Type B pancreatic cell (in vitro differentiated cells): ENCODE results near the gene NIPA2. TPM values are rescaled to one million over a fixed set of nuclear protein-coding genes. Genes with fewer than 3 reads are reported as not detected.

ENCODE experiments used
- DNase-seq: peaks from one replicate; pipeline ENCODE4 v3.0.0; 2021; ENCODE audit warnings: mixed read lengths; ENCODE audit not compliant: unreplicated experiment; ENCODE audit errors: extremely low spot score
- H3K27ac Mint-ChIP-seq: 2 replicates; pipeline ENCODE4 v1.8.0; 2021; ENCODE audit warnings: mild to moderate bottlenecking, mixed read lengths
- H3K27me3 Mint-ChIP-seq: 2 replicates; pipeline ENCODE4 v1.8.0; 2021; ENCODE audit warnings: mixed read lengths
- H3K36me3 Mint-ChIP-seq: 2 replicates; pipeline ENCODE4 v1.8.0; 2021; ENCODE audit warnings: mixed read lengths
- H3K4me1 Mint-ChIP-seq: one replicate; pipeline ENCODE4 v1.8.0; 2021; ENCODE audit warnings: mixed read lengths; ENCODE audit not compliant: unreplicated experiment
- H3K4me3 Mint-ChIP-seq: 2 replicates; pipeline ENCODE4 v1.8.0; 2021; ENCODE audit warnings: mild to moderate bottlenecking, mixed read lengths
- H3K9me3 Mint-ChIP-seq: 2 replicates; pipeline ENCODE4 v1.8.0; 2021; ENCODE audit warnings: mixed read lengths
- CTCF ChIP-seq: fragments of 200-600 bp; sonication (generic); conservative IDR thresholded peaks from 2 replicates; pipeline ENCODE4 v1.5.0; 2021; ENCODE audit warnings: antibody characterized with exemption, mild to moderate bottlenecking
- total RNA-seq: library from RNA; stranded (reverse); gene quantifications from 2 replicates; pipeline ENCODE4 v1.2.1, GENCODE V29; 2021; ENCODE audit warnings: low replicate concordance

Gene NIPA2
- total RNA-seq, 1 donor from 2014 or later, result 48.7 TPM

- DNase-seq, result no peak
- no peak for TF ChIP-seq CTCF
- H3K36me3 Mint-ChIP-seq, result peaks cover 40% of the 10 kb centered on the region
- H3K27me3 Mint-ChIP-seq, result no peaks in the 10 kb centered on the region
- H3K4me3 Mint-ChIP-seq, result no peak overlapping the region
- H3K27ac Mint-ChIP-seq, result no peak overlapping the region
- H3K4me1 Mint-ChIP-seq, result no peaks in the 10 kb centered on the region
- H3K9me3 Mint-ChIP-seq, result no peaks in the 10 kb centered on the region
Measured at GRCh38 chr15:22867886-22868285, 29.4 kb downstream of the NIPA2 start.

DNA sequence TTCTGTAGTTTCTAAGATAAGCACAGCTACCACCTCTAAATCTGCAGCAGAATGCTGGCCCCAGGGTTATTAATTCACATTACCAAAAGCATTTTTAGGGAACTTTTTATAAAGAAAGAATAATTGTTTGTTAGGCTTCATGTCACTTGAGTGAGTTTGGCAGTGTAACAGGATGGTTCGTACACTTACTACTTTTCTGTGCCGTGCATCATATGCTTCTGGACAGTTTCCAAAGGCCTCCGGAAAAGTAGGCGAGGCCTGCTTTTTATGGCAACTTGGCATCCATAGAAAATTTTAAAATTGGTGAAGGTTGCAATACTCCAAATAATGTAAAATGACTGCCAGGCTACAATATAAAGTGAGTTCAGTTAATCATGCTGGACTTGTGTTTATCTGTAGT is 30.0 kb downstream of the NIPA2 start:
- Mint-ChIP-seq H3K4me3 (no peak overlapping the region), H3K4me1 (no peaks in the 10 kb centered on the region), H3K27ac (no peak overlapping the region), H3K9me3 (no peaks in the 10 kb centered on the region), H3K27me3 (no peaks in the 10 kb centered on the region), H3K36me3 (peaks cover 46% of the 10 kb centered on the region)
- DNase-seq, result no peak
- no peak for TF ChIP-seq CTCF

DNA sequence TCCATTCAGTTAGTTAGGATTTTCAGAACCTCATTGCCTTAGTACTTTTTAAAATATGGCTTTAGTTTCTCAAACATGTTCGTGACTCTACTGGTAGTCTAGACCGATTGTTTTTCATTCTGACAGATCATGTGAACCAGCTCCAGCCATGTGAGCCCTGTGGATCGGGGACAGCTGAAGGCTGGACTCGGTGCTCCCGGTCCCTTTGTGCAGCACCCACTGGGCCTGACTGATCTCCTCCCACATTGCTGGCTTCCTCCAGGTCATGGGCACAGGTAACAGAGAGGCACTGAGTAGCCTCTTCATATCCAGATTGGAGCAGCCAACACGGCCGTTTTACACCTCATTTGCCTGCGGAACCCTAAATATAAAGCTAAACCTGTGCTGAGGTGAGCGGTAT is 30.5 kb downstream of the NIPA2 start:
- Mint-ChIP-seq H3K36me3 (peaks cover 46% of the 10 kb centered on the region), H3K4me3 (no peak overlapping the region), H3K4me1 (no peaks in the 10 kb centered on the region), H3K27me3 (no peaks in the 10 kb centered on the region), H3K27ac (no peak overlapping the region), H3K9me3 (no peaks in the 10 kb centered on the region)
- DNase-seq, result no peak
- no peak for TF ChIP-seq CTCF

DNA sequence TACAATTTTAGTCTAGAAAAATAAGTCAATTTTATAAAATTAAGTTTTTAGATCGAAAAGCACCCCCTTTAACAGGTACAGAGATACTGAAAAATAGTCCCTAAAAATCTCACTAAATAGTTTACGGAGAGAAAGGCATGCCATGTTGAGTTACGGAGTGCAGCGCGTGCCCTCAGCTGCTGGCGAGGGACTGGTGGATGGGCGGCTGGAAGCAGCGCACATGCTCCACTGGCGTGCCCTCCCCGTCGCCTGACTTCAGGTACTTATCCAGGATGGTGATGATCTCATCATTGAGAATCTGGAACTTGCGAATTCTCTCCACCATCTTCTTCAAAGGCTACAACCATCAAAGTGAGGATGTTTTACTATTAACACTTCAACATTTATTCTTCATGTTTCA is 31.4 kb downstream of the NIPA2 start:
- Mint-ChIP-seq H3K4me3 (no peak overlapping the region), H3K36me3 (peaks cover 42% of the 10 kb centered on the region), H3K4me1 (no peaks in the 10 kb centered on the region), H3K27me3 (no peaks in the 10 kb centered on the region), H3K9me3 (no peaks in the 10 kb centered on the region), H3K27ac (no peak overlapping the region)
- no peak for DNase-seq
- TF ChIP-seq CTCF, result no peak

GRCh38 chr15:22870865-22871264 is 32.4 kb downstream of the NIPA2 start:
- Mint-ChIP-seq H3K27ac (no peak overlapping the region), H3K4me1 (no peaks in the 10 kb centered on the region), H3K27me3 (no peaks in the 10 kb centered on the region), H3K4me3 (no peak overlapping the region), H3K36me3 (peaks cover 42% of the 10 kb centered on the region), H3K9me3 (no peaks in the 10 kb centered on the region)
- DNase-seq, result no peak
- no peak for TF ChIP-seq CTCF

DNA sequence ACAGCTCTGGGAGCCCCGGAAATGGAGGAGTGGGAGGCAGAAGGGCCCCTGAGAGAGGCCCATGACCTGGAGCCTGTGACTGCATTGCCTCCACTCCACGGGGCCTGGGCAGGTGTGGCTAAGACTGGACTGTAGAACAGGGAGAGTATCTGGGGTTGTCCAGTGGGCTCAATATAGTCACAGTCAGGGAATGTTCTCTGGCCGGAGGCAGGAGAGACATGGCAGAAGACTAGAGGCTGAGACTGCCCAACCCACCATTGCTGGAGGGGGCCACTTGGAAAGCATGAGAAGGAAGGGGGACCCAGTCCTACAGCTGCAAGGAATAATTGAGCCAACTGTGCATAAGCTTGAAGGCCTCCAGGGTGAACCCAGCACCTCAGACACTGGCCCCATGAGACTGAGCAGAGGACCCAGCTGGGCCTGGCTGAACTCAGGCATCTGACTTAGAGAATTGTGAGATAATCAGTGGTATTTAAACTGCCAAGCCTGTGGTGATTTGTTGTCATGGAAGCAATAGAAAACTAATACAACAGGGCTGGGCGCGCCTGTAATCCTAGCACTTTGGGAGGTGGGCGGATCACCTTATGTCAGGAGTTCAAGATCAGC is 33.1 kb downstream of the NIPA2 start:
- Mint-ChIP-seq H3K27me3 (no peaks in the 10 kb centered on the region), H3K9me3 (no peaks in the 10 kb centered on the region), H3K36me3 (peaks cover 41% of the 10 kb centered on the region), H3K4me1 (no peaks in the 10 kb centered on the region), H3K4me3 (no peak overlapping the region), H3K27ac (no peak overlapping the region)
- TF ChIP-seq CTCF, result no peak
- no peak for DNase-seq
